K562 (cell line): ENCODE measurements around the gene GPR135. TPM values are rescaled to one million over a fixed set of nuclear protein-coding genes. Genes with fewer than 3 reads are reported as not detected.

Source experiments
- CBFB ChIP-seq: sonication (generic); formaldehyde crosslinking; IDR thresholded peaks from 2 replicates; pipeline ENCODE4 v1.4.0; 2020; ENCODE audit warnings: mild to moderate bottlenecking, missing genetic modification reagents
- CHD1 ChIP-seq: fragments of 200-600 bp; sonication (generic); IDR thresholded peaks from one replicate; pipeline ENCODE4 v1.6.1; 2012; ENCODE audit warnings: mild to moderate bottlenecking, moderate library complexity, low read length, inconsistent platforms
- DIDO1 ChIP-seq: fragments of 450-650 bp; IDR thresholded peaks from 2 replicates; pipeline ENCODE4 v1.6.1; 2016; ENCODE audit warnings: low read depth, missing biosample characterization, missing genetic modification characterization
- DPF2 ChIP-seq: fragments of 450-650 bp; IDR thresholded peaks from 2 replicates; pipeline ENCODE4 v1.6.1; 2016
- ELF2 ChIP-seq: fragments of 250-450 bp; sonication (Bioruptor Pico); IDR thresholded peaks from 2 replicates; pipeline ENCODE4 v1.5.0; 2021; ENCODE audit warnings: mild to moderate bottlenecking
- ELK3 ChIP-seq: fragments of 450-650 bp; formaldehyde crosslinking; IDR thresholded peaks from 2 replicates; pipeline ENCODE4 v1.4.0; 2020; ENCODE audit warnings: mild to moderate bottlenecking
- GATA2 ChIP-seq: sonication (generic); formaldehyde crosslinking; IDR thresholded peaks from 2 replicates; pipeline ENCODE4 v1.4.0; 2020; ENCODE audit warnings: mild to moderate bottlenecking, missing genetic modification reagents
- IFI16 ChIP-seq: fragments of 250-450 bp; sonication (Bioruptor Pico); IDR thresholded peaks from 2 replicates; pipeline ENCODE4 v2.1.2; 2022; ENCODE audit warnings: mild to moderate bottlenecking, inconsistent platforms
- MBD2 ChIP-seq: sonication (generic); IDR thresholded peaks from 2 replicates; pipeline ENCODE4 v1.6.1; 2016; ENCODE audit warnings: low read depth, borderline replicate concordance
- RBM17 ChIP-seq: fragments of 200-400 bp; formaldehyde crosslinking; IDR thresholded peaks from 2 replicates; pipeline ENCODE4 v1.6.1; 2017; ENCODE audit warnings: low read depth, mild to moderate bottlenecking, low read length, borderline replicate concordance
- SMARCB1 ChIP-seq: IDR thresholded peaks from 2 replicates; pipeline ENCODE4 v1.6.1; 2011; ENCODE audit warnings: improper control_type of control experiment, low read depth; ENCODE audit not compliant: insufficient read length
- SRSF7 ChIP-seq: fragments of 200-400 bp; formaldehyde crosslinking; optimal IDR thresholded peaks from 2 replicates; pipeline ENCODE3; 2017; ENCODE audit warnings: mild to moderate bottlenecking, low read depth, low read length
- ZNF146 ChIP-seq: IDR thresholded peaks from one replicate; pipeline ENCODE4 v1.6.1; 2018; ENCODE audit warnings: missing compliant biosample characterization; ENCODE audit not compliant: unreplicated experiment
- ZNF174 ChIP-seq: fragments of 250-450 bp; sonication (Bioruptor Pico); IDR thresholded peaks from 2 replicates; pipeline ENCODE4 v1.4.0; 2020; ENCODE audit warnings: mild to moderate bottlenecking
- ZNF23 ChIP-seq: fragments of 250-450 bp; sonication (Bioruptor Pico); IDR thresholded peaks from 2 replicates; pipeline ENCODE4 v1.4.0; 2020; ENCODE audit warnings: mild to moderate bottlenecking
- ZNF280B ChIP-seq: fragments of 250-450 bp; sonication (Bioruptor Pico); IDR thresholded peaks from 2 replicates; pipeline ENCODE4 v1.5.1; 2021; ENCODE audit warnings: mild to moderate bottlenecking
- ZNF354B ChIP-seq: fragments of 250-450 bp; sonication (Bioruptor Pico); IDR thresholded peaks from 2 replicates; pipeline ENCODE4 v1.4.0; 2020
- ZNF668 ChIP-seq: fragments of 250-450 bp; sonication (Bioruptor Pico); IDR thresholded peaks from 2 replicates; pipeline ENCODE4 v1.8.0; 2022; ENCODE audit warnings: mild to moderate bottlenecking, inconsistent platforms
- ZNF785 ChIP-seq: fragments of 250-450 bp; sonication (Bioruptor Pico); IDR thresholded peaks from 2 replicates; pipeline ENCODE4 v1.4.0; 2020; ENCODE audit warnings: mild to moderate bottlenecking
- polyA plus RNA-seq, 8 experiments: library from polyadenylated mRNA; depleted of rRNA in 4 of 8; stranded (reverse) in 5 of 8; unstranded in 3 of 8; fragments of >200 nt; fragmentation: Nextera tagmentation in 2 of 8; fragmentation: Illumina TruSeq in 1 of 8; extraction: Ambion mirVana in 2 of 8; extraction: Trizol in 1 of 8; gene quantifications; 2 replicates each; pipeline versions ENCODE4 v1.2.1 to v1.2.3, GENCODE V29; 2011 to 2014; ENCODE audit warnings: inconsistent platforms in 1 of 8, missing spikeins in 1 of 8
- total RNA-seq, 7 experiments: library from RNA; depleted of rRNA in 6 of 7; stranded (reverse); fragments of >200 nt in 6 of 7; fragmentation: Illumina TruSeq in 2 of 7; extraction: Trizol in 2 of 7; gene quantifications; 2 replicates each; pipeline versions ENCODE4 v1.2.1 to v1.2.3, GENCODE V29; 2011 to 2021; ENCODE audit warnings: low replicate concordance in 1 of 7
- TF ChIP-seq, protein P1 (sequence below): sonication (generic); formaldehyde crosslinking; IDR thresholded peaks from 2 replicates; pipeline ENCODE4 v1.8.0; 2022; ENCODE audit warnings: mild to moderate bottlenecking, missing genetic modification reagents
- TF ChIP-seq, protein P2 (sequence below): fragments of 250-450 bp; sonication (Bioruptor Pico); IDR thresholded peaks from 2 replicates; pipeline ENCODE4 v1.9.0; 2021; ENCODE audit warnings: mild to moderate bottlenecking, inconsistent platforms
- TF ChIP-seq, protein P3 (sequence below): fragments of 450-650 bp; formaldehyde crosslinking; IDR thresholded peaks from 2 replicates; pipeline ENCODE4 v1.4.0; 2020; ENCODE audit warnings: mild to moderate bottlenecking, moderate library complexity

The GPR135 gene
- total and polyA plus RNA-seq, 9 of the 15 experiments (the other 6 are each of a cell fraction or from before 2014, with no cell fraction given): 0.06 to 1.6 (median 1.0) TPM

- TF ChIP-seq IFI16 (CRISPR knock-in tag) (no peak), ZNF785 (CRISPR knock-in tag) (no peak), ZNF23 (CRISPR knock-in tag) (no peak), ZNF354B (CRISPR knock-in tag) (no peak), ELK3 (CRISPR knock-in tag) (no peak), DIDO1 (tag) (no peak), ZNF146 (CRISPR knock-in tag) (no peak), ZNF668 (CRISPR knock-in tag) (no peak), DPF2 (no peak), ZNF280B (CRISPR knock-in tag) (no peak), ZNF174 (CRISPR knock-in tag) (no peak), ELF2 (CRISPR knock-in tag) (peak; percentile 83), SRSF7 (no peak), MBD2 (0 out of 2 replicates have a peak, but pooled peaks have one; percentile 43), CHD1 (no peak), GATA2 (no peak), RBM17 (no peak), CBFB (CRISPR knock-in tag) (no peak), SMARCB1 (no peak)
- TF ChIP-seq, protein P1, sequence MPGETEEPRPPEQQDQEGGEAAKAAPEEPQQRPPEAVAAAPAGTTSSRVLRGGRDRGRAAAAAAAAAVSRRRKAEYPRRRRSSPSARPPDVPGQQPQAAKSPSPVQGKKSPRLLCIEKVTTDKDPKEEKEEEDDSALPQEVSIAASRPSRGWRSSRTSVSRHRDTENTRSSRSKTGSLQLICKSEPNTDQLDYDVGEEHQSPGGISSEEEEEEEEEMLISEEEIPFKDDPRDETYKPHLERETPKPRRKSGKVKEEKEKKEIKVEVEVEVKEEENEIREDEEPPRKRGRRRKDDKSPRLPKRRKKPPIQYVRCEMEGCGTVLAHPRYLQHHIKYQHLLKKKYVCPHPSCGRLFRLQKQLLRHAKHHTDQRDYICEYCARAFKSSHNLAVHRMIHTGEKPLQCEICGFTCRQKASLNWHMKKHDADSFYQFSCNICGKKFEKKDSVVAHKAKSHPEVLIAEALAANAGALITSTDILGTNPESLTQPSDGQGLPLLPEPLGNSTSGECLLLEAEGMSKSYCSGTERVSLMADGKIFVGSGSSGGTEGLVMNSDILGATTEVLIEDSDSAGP (CRISPR knock-in tag): no peak; the same call in 1 of the 2 replicates
- TF ChIP-seq, protein P2, sequence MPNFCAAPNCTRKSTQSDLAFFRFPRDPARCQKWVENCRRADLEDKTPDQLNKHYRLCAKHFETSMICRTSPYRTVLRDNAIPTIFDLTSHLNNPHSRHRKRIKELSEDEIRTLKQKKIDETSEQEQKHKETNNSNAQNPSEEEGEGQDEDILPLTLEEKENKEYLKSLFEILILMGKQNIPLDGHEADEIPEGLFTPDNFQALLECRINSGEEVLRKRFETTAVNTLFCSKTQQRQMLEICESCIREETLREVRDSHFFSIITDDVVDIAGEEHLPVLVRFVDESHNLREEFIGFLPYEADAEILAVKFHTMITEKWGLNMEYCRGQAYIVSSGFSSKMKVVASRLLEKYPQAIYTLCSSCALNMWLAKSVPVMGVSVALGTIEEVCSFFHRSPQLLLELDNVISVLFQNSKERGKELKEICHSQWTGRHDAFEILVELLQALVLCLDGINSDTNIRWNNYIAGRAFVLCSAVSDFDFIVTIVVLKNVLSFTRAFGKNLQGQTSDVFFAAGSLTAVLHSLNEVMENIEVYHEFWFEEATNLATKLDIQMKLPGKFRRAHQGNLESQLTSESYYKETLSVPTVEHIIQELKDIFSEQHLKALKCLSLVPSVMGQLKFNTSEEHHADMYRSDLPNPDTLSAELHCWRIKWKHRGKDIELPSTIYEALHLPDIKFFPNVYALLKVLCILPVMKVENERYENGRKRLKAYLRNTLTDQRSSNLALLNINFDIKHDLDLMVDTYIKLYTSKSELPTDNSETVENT (CRISPR knock-in tag): no peak; the same call in 1 of the 2 replicates
- TF ChIP-seq, protein P3, sequence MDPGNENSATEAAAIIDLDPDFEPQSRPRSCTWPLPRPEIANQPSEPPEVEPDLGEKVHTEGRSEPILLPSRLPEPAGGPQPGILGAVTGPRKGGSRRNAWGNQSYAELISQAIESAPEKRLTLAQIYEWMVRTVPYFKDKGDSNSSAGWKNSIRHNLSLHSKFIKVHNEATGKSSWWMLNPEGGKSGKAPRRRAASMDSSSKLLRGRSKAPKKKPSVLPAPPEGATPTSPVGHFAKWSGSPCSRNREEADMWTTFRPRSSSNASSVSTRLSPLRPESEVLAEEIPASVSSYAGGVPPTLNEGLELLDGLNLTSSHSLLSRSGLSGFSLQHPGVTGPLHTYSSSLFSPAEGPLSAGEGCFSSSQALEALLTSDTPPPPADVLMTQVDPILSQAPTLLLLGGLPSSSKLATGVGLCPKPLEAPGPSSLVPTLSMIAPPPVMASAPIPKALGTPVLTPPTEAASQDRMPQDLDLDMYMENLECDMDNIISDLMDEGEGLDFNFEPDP (CRISPR knock-in tag): no peak
Measured at GRCh38 chr14:59483819-59484638, 18.8 kb upstream of the GPR135 start, which contains the start of the genes JKAMP and L3HYPDH (continued).
